GM12878 (cell line): ENCODE results near the gene COIL. TPM values are rescaled to one million over a fixed set of nuclear protein-coding genes. Genes with fewer than 3 reads are reported as not detected.

Experiments
- ATAC-seq: fragments of 200-7000 bp; cut with Tn5 transposase; 3 replicates; pipeline ENCODE4 v1.9.1; 2020; ENCODE audit warnings: mild to moderate bottlenecking, moderate library complexity
- BruUV-seq: library from RNA; stranded (reverse); fragments of 400-500 nt; replicated peaks from 2 replicates; lab custom pipeline; 2021; lab: Mats Ljungman, UMichigan
- CTCF ChIA-PET: fragments of 300-600 bp; sonication (Branson Sonifier 250); formaldehyde crosslinking; extraction: SDS; loops from one replicate; lab custom pipeline; 2021; ENCODE audit warnings: inconsistent platforms; lab: Yijun Ruan, JAX
- POLR2A ChIA-PET: fragments of 350-600 bp; formaldehyde crosslinking; extraction: SDS; loops from one replicate; lab custom pipeline; 2021; ENCODE audit warnings: inconsistent platforms; lab: Charles Lee
- RAD21 ChIA-PET: fragments of 300-600 bp; sonication (Branson Sonifier 250); formaldehyde crosslinking; loops from one replicate; lab custom pipeline; 2023; ENCODE audit warnings: antibody characterized with exemption; ENCODE audit not compliant: unreplicated experiment; lab: Charles Lee
- SMC1A ChIA-PET: fragments of 300-600 bp; sonication (Branson Sonifier 250); formaldehyde crosslinking; loops from one replicate; lab custom pipeline; 2023; ENCODE audit not compliant: unreplicated experiment, uncharacterized antibody; lab: Charles Lee
- DNase-seq: peaks from one replicate; pipeline ENCODE4 v3.0.0-alpha.2; 2011; ENCODE audit warnings: low read depth, low spot score
- FAIRE-seq: peaks from 3 replicates; lab custom pipeline; 2011; peaks lifted over from hg19 to GRCh38; lab: Jason Lieb, UNC
- H2AFZ ChIP-seq: 2 replicates; pipeline ENCODE4 v1.6.0; 2011; ENCODE audit warnings: low read depth, low read length, control low read depth; ENCODE audit not compliant: control insufficient read depth
- H3K27ac ChIP-seq: 2 replicates; pipeline ENCODE4 v1.5.1; 2011; ENCODE audit warnings: control low read depth; ENCODE audit not compliant: control insufficient read depth, insufficient read depth
- H3K27me3 ChIP-seq, 2 experiments: replicated peaks in 1 of 2; 2 replicates each; pipeline versions ENCODE4 v1.6.0 to v1.6.1; 2011; ENCODE audit warnings: low read length in 1 of 2; ENCODE audit not compliant: control insufficient read depth in 2 of 2, insufficient read depth in 2 of 2
- H3K36me3 ChIP-seq, 2 experiments: 2 replicates each; pipeline ENCODE4 v1.5.1; 2011; ENCODE audit warnings: low read length in 1 of 2; ENCODE audit not compliant: control insufficient read depth in 2 of 2, insufficient read depth in 2 of 2
- H3K4me1 ChIP-seq: 2 replicates; pipeline ENCODE4 v1.6.1; 2011; ENCODE audit warnings: mild to moderate bottlenecking, low read length, moderate library complexity, mixed read lengths; ENCODE audit not compliant: control insufficient read depth, insufficient read depth
- H3K4me2 ChIP-seq: 2 replicates; pipeline ENCODE4 v1.6.0; 2011; ENCODE audit warnings: control low read depth; ENCODE audit not compliant: control insufficient read depth, insufficient read depth
- H3K4me3 ChIP-seq: fragments of 200-600 bp; sonication (generic); 2 replicates; pipeline ENCODE4 v1.5.1; 2016
- H3K79me2 ChIP-seq: 2 replicates; pipeline ENCODE4 v1.6.0; 2011; ENCODE audit warnings: low read length; ENCODE audit not compliant: control insufficient read depth, insufficient read depth
- H3K9ac ChIP-seq: 2 replicates; pipeline ENCODE4 v1.8.0; 2011; ENCODE audit warnings: low read length, control low read depth, mixed read lengths; ENCODE audit not compliant: control insufficient read depth, insufficient read depth
- H3K9me3 ChIP-seq: replicated peaks from 3 replicates; pipeline ENCODE4 v1.5.1; 2011; ENCODE audit warnings: mild to moderate bottlenecking, low read length; ENCODE audit not compliant: control insufficient read depth, insufficient read depth
- H4K20me1 ChIP-seq: 2 replicates; pipeline ENCODE4 v1.6.0; 2011; ENCODE audit not compliant: control insufficient read depth, insufficient read depth
- E2F8 ChIP-seq: fragments of 450-650 bp; IDR thresholded peaks from 2 replicates; pipeline ENCODE4 v1.6.1; 2018; ENCODE audit warnings: mild to moderate bottlenecking, low read depth, moderate library complexity; ENCODE audit not compliant: partially characterized antibody
- GATAD2B ChIP-seq: fragments of 450-650 bp; conservative IDR thresholded peaks from 2 replicates; pipeline ENCODE4 v1.6.1; 2017; ENCODE audit warnings: low read depth, mild to moderate bottlenecking, moderate library complexity
- KLF5 ChIP-seq: fragments of 450-650 bp; IDR thresholded peaks from 2 replicates; pipeline ENCODE4 v1.6.1; 2014; ENCODE audit warnings: mild to moderate bottlenecking; ENCODE audit not compliant: partially characterized antibody
- POLR2AphosphoS5 ChIP-seq: IDR thresholded peaks from 2 replicates; pipeline ENCODE4 v1.6.1; 2011; ENCODE audit warnings: mild to moderate bottlenecking, low read length, inconsistent platforms
- RAD21 ChIP-seq: IDR thresholded peaks from 2 replicates; pipeline ENCODE4 v1.6.1; 2011; ENCODE audit warnings: mild to moderate bottlenecking, low read depth, low read length, moderate library complexity; ENCODE audit not compliant: insufficient read depth
- SP1 ChIP-seq: IDR thresholded peaks from one replicate; pipeline ENCODE4 v1.6.1; 2011; ENCODE audit warnings: low read depth, low read length
- SUZ12 ChIP-seq: fragments of 200-600 bp; sonication (generic); IDR thresholded peaks from one replicate; pipeline ENCODE4 v1.6.1; 2018; ENCODE audit warnings: antibody characterized with exemption, mild to moderate bottlenecking; ENCODE audit not compliant: unreplicated experiment
- USF1 ChIP-seq: IDR thresholded peaks from 2 replicates; pipeline ENCODE4 v1.6.1; 2011; ENCODE audit warnings: borderline replicate concordance, low read depth, mild to moderate bottlenecking, moderate library complexity, mixed read lengths, low read length; ENCODE audit not compliant: insufficient read depth; ENCODE audit errors: extremely low read length
- ZBTB4 ChIP-seq: fragments of 450-650 bp; formaldehyde crosslinking; IDR thresholded peaks from 2 replicates; pipeline ENCODE4 v1.4.0; 2022; ENCODE audit warnings: mild to moderate bottlenecking, moderate library complexity
- WGBS: methylation state at CpG from one replicate; pipeline ENCODE4 v1.1.6; 2016; ENCODE audit warnings: low lambda C conversion rate; ENCODE audit not compliant: insufficient replicate concordance, insufficient coverage; ENCODE audit errors: missing lambda C conversion rate; 5-methylcytosine and 5-hydroxymethylcytosine counted together
- in situ Hi-C: fragments of 300-500 bp; cut with MboI; formaldehyde crosslinking; loops from 9 replicates; pipeline ENCODE4 v1.14.3; 2018; ENCODE audit warnings: mixed read lengths
- intact Hi-C: fragments of 100-400 bp; cut with micrococcal nuclease; formaldehyde crosslinking; loops from one replicate; pipeline ENCODE4 v1.14.2; 2022; ENCODE audit not compliant: unreplicated experiment
- polyA plus RNA-seq, 11 experiments: library from polyadenylated mRNA; depleted of rRNA in 4 of 11; unstranded in 6 of 11; stranded (reverse) in 5 of 11; fragments of >200 nt; fragmentation: Nextera tagmentation in 4 of 11; fragmentation: Illumina TruSeq in 1 of 11; extraction: Ambion mirVana in 4 of 11; extraction: Trizol in 1 of 11; gene quantifications; 1 replicate in 1 of 11; 2 replicates in 10 of 11; pipeline versions ENCODE4 v1.2.1 to v1.2.3, GENCODE V29; 2011 to 2016; ENCODE audit warnings: inconsistent platforms in 2 of 11, missing spikeins in 2 of 11, low read depth in 1 of 11
- total RNA-seq, 4 experiments: library from RNA; depleted of rRNA in 3 of 4; stranded (reverse); fragments of >200 nt in 3 of 4; fragmentation: Illumina TruSeq in 1 of 4; extraction: Trizol in 1 of 4; gene quantifications; 2 replicates each; pipeline versions ENCODE4 v1.2.1 to v1.2.3, GENCODE V29; 2013 to 2021
- TF ChIP-seq, protein P1 (sequence below): IDR thresholded peaks from 2 replicates; pipeline ENCODE4 v1.6.1; 2012; ENCODE audit warnings: low read depth, low read length, improper control_type of control experiment
- TF ChIP-seq, protein P2 (sequence below): fragments of 450-650 bp; IDR thresholded peaks from 2 replicates; pipeline ENCODE4 v1.6.1; 2018; ENCODE audit warnings: borderline replicate concordance, mild to moderate bottlenecking; ENCODE audit not compliant: partially characterized antibody

The COIL gene
- total and polyA plus RNA-seq, 10 of the 15 experiments (the other 5 are each of a cell fraction or from before 2014, with no cell fraction given) = 13.7 to 24.3 (median 17.4) TPM

DNA sequence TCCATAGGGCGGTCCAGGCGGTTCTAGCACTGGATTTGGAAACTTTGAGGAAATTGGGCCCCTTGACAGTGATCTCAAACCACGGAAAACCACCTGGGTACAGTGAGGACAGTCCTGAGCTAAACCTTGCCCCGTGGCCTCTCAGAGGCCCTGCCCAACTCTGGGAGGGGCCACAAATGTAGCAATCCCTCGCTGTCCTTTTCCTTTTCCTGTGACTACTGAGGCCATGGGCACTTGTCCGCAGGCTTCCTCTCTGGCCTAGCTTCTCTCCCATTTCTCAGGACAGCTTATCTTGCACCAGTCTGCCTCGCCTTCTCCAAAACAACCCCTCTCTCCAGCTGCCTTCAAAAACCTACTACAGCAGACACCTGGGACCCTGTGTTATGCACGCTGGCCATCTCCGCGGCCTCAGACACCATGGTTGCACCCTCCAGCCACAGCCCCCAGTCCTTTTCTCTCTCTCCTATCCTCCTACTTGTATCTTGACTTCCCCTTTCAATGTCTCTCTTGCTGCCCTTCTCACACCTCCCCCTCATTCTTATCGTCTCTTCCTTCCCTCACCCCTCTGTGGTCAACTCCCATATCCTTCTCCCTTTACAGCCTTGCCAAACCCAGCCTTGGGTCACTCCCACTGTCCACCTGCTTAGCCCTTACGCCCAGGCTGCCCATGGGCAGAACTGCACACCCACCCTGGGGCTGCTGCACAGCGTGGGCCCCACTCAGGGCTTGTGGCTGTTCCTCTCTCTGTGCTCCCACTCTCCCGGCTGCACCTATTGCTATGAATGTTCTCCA is 24.7 kb upstream of the COIL start:
- H3K4me1 ChIP-seq = no peaks in the 10 kb centered on the region
- ChIA-PET POLR2A (no interaction called here), RAD21 (no interaction called here), CTCF (interaction anchor here (0.6 to 0.9 kb wide), 2 partner anchors 148 to 257 kb away, joined by 3 to 4 read pairs; no protein-coding TSS in a partner anchor), SMC1A (interaction anchor here (0.7 kb wide), 1 partner anchor 13 kb away, joined by 3 read pairs; no protein-coding TSS in a partner anchor)
- H4K20me1 ChIP-seq = no peaks in the 10 kb centered on the region
- H3K4me2 ChIP-seq = no peak overlapping the region
- no peak overlapping the region for H2AFZ ChIP-seq
- 91% methylated on average over 14 of the region's 14 CpGs for WGBS
- H3K4me3 ChIP-seq = no peak overlapping the region
- H3K27me3 ChIP-seq = no peaks in the 10 kb centered on the region
- no TSS peak for BruUV-seq
- H3K79me2 ChIP-seq = no peaks in the 10 kb centered on the region
- H3K27ac ChIP-seq = no peak overlapping the region
- H3K9me3 ChIP-seq = no peaks in the 10 kb centered on the region
- H3K36me3 ChIP-seq = peaks cover 8 to 13% of the 10 kb centered on the region in 2 experiments
- FAIRE-seq (no peak), DNase-seq (no peak), ATAC-seq (no peak)
- in situ Hi-C loops (no loop called here), intact Hi-C loops (no loop called here)
- H3K9ac ChIP-seq = no peak overlapping the region
- TF ChIP-seq POLR2AphosphoS5 (no peak), SUZ12 (no peak), RAD21 (no peak), KLF5 (no peak), E2F8 (no peak), GATAD2B (no peak), USF1 (no peak), SP1 (no peak), ZBTB4 (no peak)
- TF ChIP-seq, protein P1, sequence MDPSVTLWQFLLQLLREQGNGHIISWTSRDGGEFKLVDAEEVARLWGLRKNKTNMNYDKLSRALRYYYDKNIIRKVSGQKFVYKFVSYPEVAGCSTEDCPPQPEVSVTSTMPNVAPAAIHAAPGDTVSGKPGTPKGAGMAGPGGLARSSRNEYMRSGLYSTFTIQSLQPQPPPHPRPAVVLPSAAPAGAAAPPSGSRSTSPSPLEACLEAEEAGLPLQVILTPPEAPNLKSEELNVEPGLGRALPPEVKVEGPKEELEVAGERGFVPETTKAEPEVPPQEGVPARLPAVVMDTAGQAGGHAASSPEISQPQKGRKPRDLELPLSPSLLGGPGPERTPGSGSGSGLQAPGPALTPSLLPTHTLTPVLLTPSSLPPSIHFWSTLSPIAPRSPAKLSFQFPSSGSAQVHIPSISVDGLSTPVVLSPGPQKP = no peak
- TF ChIP-seq, protein P2, sequence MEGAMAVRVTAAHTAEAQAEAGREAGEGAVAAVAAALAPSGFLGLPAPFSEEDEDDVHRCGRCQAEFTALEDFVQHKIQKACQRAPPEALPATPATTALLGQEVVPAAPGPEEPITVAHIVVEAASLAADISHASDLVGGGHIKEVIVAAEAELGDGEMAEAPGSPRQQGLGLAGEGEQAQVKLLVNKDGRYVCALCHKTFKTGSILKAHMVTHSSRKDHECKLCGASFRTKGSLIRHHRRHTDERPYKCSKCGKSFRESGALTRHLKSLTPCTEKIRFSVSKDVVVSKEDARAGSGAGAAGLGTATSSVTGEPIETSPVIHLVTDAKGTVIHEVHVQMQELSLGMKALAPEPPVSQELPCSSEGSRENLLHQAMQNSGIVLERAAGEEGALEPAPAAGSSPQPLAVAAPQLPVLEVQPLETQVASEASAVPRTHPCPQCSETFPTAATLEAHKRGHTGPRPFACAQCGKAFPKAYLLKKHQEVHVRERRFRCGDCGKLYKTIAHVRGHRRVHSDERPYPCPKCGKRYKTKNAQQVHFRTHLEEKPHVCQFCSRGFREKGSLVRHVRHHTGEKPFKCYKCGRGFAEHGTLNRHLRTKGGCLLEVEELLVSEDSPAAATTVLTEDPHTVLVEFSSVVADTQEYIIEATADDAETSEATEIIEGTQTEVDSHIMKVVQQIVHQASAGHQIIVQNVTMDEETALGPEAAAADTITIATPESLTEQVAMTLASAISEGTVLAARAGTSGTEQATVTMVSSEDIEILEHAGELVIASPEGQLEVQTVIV = no peak
